Activated naive CD4-positive, alpha-beta T cell treated with anti-CD3 and anti-CD28 coated beads, Interleukin-2, amount 50 U/mL, for 24 hours (primary cell): ENCODE results near the gene GNAS.

Experiments used
- H3K27ac Mint-ChIP-seq: one replicate; pipeline ENCODE4 v1.8.0; 2021; ENCODE audit warnings: mild to moderate bottlenecking, mixed read lengths
- H3K27me3 Mint-ChIP-seq: one replicate; pipeline ENCODE4 v1.8.0; 2021; ENCODE audit warnings: mixed read lengths
- H3K36me3 Mint-ChIP-seq: one replicate; pipeline ENCODE4 v1.8.0; 2021; ENCODE audit warnings: mixed read lengths
- H3K4me1 Mint-ChIP-seq: one replicate; pipeline ENCODE4 v1.8.0; 2021; ENCODE audit warnings: mixed read lengths
- H3K4me3 Mint-ChIP-seq: one replicate; pipeline ENCODE4 v1.8.0; 2021; ENCODE audit warnings: mild to moderate bottlenecking, mixed read lengths
- H3K9me3 Mint-ChIP-seq: one replicate; pipeline ENCODE4 v1.8.0; 2021; ENCODE audit warnings: mixed read lengths

GNAS gene

GRCh38 chr20:58907320-58908137 is 55.0 kb downstream of the GNAS start:
- H3K9me3 Mint-ChIP-seq = no peaks in the 10 kb centered on the region
- H3K4me1 Mint-ChIP-seq = peaks cover 51% of the 10 kb centered on the region
- H3K4me3 Mint-ChIP-seq = peak overlapping the region; percentile 58
- peaks cover 36% of the 10 kb centered on the region for H3K36me3 Mint-ChIP-seq
- peak overlapping the region; percentile 69 for H3K27ac Mint-ChIP-seq
- no peaks in the 10 kb centered on the region for H3K27me3 Mint-ChIP-seq

GRCh38 chr20:58908221-58908620 is 55.7 kb downstream of the GNAS start:
- H3K36me3 Mint-ChIP-seq = peaks cover 35% of the 10 kb centered on the region
- peaks cover 47% of the 10 kb centered on the region for H3K4me1 Mint-ChIP-seq
- H3K9me3 Mint-ChIP-seq = no peaks in the 10 kb centered on the region

GRCh38 chr20:58908941-58909340 is 56.4 kb downstream of the GNAS start:
- Mint-ChIP-seq H3K27me3 (no peaks in the 10 kb centered on the region), H3K27ac (peak overlapping the region; percentile 35), H3K4me1 (peaks cover 42% of the 10 kb centered on the region), H3K9me3 (no peaks in the 10 kb centered on the region), H3K4me3 (no peak overlapping the region), H3K36me3 (peaks cover 30% of the 10 kb centered on the region)

More at GRCh38 chr20:58908221-58908620, 55.7 kb downstream of the GNAS start:
- Mint-ChIP-seq H3K27me3 (no peaks in the 10 kb centered on the region), H3K4me3 (peak overlapping the region; percentile 58), H3K27ac (peak overlapping the region; percentile 69)

- H3K27me3 Mint-ChIP-seq = no peaks in the 10 kb centered on the region
- no peaks in the 10 kb centered on the region for H3K9me3 Mint-ChIP-seq
- peaks cover 42% of the 10 kb centered on the region for H3K4me1 Mint-ChIP-seq
- no peak overlapping the region for H3K27ac Mint-ChIP-seq
- H3K36me3 Mint-ChIP-seq = peaks cover 29% of the 10 kb centered on the region
- no peak overlapping the region for H3K4me3 Mint-ChIP-seq
These were observed 57.1 kb downstream of the GNAS start for GRCh38 chr20:58909585-58909984.

- Mint-ChIP-seq H3K4me1 (peaks cover 34% of the 10 kb centered on the region), H3K9me3 (no peaks in the 10 kb centered on the region)
These were observed 58.0 kb downstream of the GNAS start for GRCh38 chr20:58910473-58910872.

GRCh38 chr20:58911309-58911708 is 58.8 kb downstream of the GNAS start:
- no peak overlapping the region for H3K4me3 Mint-ChIP-seq
- no peaks in the 10 kb centered on the region for H3K27me3 Mint-ChIP-seq
- peaks cover 26% of the 10 kb centered on the region for H3K4me1 Mint-ChIP-seq
- no peak overlapping the region for H3K27ac Mint-ChIP-seq
- no peaks in the 10 kb centered on the region for H3K9me3 Mint-ChIP-seq
- H3K36me3 Mint-ChIP-seq = peaks cover 19% of the 10 kb centered on the region

More at GRCh38 chr20:58910473-58910872, 58.0 kb downstream of the GNAS start:
- Mint-ChIP-seq H3K36me3 (peaks cover 23% of the 10 kb centered on the region), H3K27ac (no peak overlapping the region), H3K4me3 (no peak overlapping the region), H3K27me3 (no peaks in the 10 kb centered on the region)

- Mint-ChIP-seq H3K36me3 (peaks cover 19% of the 10 kb centered on the region), H3K27ac (peak overlapping the region; percentile 20), H3K4me1 (peaks cover 19% of the 10 kb centered on the region), H3K9me3 (no peaks in the 10 kb centered on the region), H3K4me3 (no peak overlapping the region), H3K27me3 (no peaks in the 10 kb centered on the region)
These were observed 59.5 kb downstream of the GNAS start for GRCh38 chr20:58911970-58912369.

GRCh38 chr20:58913079-58913478 is 60.6 kb downstream of the GNAS start:
- H3K4me3 Mint-ChIP-seq = no peak overlapping the region
- no peaks in the 10 kb centered on the region for H3K9me3 Mint-ChIP-seq
- H3K27ac Mint-ChIP-seq = no peak overlapping the region
- H3K36me3 Mint-ChIP-seq = peaks cover 15% of the 10 kb centered on the region
- no peaks in the 10 kb centered on the region for H3K27me3 Mint-ChIP-seq
- peaks cover 8% of the 10 kb centered on the region for H3K4me1 Mint-ChIP-seq

- H3K4me3 Mint-ChIP-seq = no peak overlapping the region
- H3K36me3 Mint-ChIP-seq = no peaks in the 10 kb centered on the region
- no peaks in the 10 kb centered on the region for H3K27me3 Mint-ChIP-seq
- no peak overlapping the region for H3K27ac Mint-ChIP-seq
- no peaks in the 10 kb centered on the region for H3K9me3 Mint-ChIP-seq
- no peaks in the 10 kb centered on the region for H3K4me1 Mint-ChIP-seq
These were observed 66.1 kb downstream of the GNAS start for GRCh38 chr20:58918621-58919020.

GRCh38 chr20:58921564-58921963 is 69.0 kb downstream of the GNAS start:
- Mint-ChIP-seq H3K4me1 (no peaks in the 10 kb centered on the region), H3K27ac (no peak overlapping the region), H3K27me3 (no peaks in the 10 kb centered on the region), H3K4me3 (no peak overlapping the region), H3K9me3 (no peaks in the 10 kb centered on the region), H3K36me3 (no peaks in the 10 kb centered on the region)

GRCh38 chr20:58922036-58922435 is 69.5 kb downstream of the GNAS start:
- no peak overlapping the region for H3K4me3 Mint-ChIP-seq
- no peaks in the 10 kb centered on the region for H3K9me3 Mint-ChIP-seq
- no peaks in the 10 kb centered on the region for H3K4me1 Mint-ChIP-seq
- no peaks in the 10 kb centered on the region for H3K36me3 Mint-ChIP-seq
- H3K27me3 Mint-ChIP-seq = no peaks in the 10 kb centered on the region
- no peak overlapping the region for H3K27ac Mint-ChIP-seq

GRCh38 chr20:58923117-58923712 is 70.7 kb downstream of the GNAS start:
- Mint-ChIP-seq H3K9me3 (no peaks in the 10 kb centered on the region), H3K36me3 (no peaks in the 10 kb centered on the region), H3K27me3 (peaks cover 1% of the 10 kb centered on the region), H3K4me1 (no peaks in the 10 kb centered on the region), H3K27ac (no peak overlapping the region), H3K4me3 (no peak overlapping the region)

- H3K27me3 Mint-ChIP-seq = peaks cover 5% of the 10 kb centered on the region
- H3K4me1 Mint-ChIP-seq = no peaks in the 10 kb centered on the region
- H3K9me3 Mint-ChIP-seq = no peaks in the 10 kb centered on the region
- H3K4me3 Mint-ChIP-seq = no peak overlapping the region
- H3K27ac Mint-ChIP-seq = no peak overlapping the region
- H3K36me3 Mint-ChIP-seq = no peaks in the 10 kb centered on the region
These were observed 74.4 kb downstream of the GNAS start for GRCh38 chr20:58926802-58927489.

GRCh38 chr20:58927490-58928061 is 75.1 kb downstream of the GNAS start:
- Mint-ChIP-seq H3K4me1 (no peaks in the 10 kb centered on the region), H3K27ac (no peak overlapping the region), H3K27me3 (peaks cover 9% of the 10 kb centered on the region), H3K9me3 (no peaks in the 10 kb centered on the region), H3K4me3 (no peak overlapping the region), H3K36me3 (no peaks in the 10 kb centered on the region)

- Mint-ChIP-seq H3K4me1 (no peaks in the 10 kb centered on the region), H3K4me3 (no peak overlapping the region), H3K27ac (no peak overlapping the region), H3K9me3 (no peaks in the 10 kb centered on the region), H3K27me3 (peaks cover 10% of the 10 kb centered on the region), H3K36me3 (no peaks in the 10 kb centered on the region)
These were observed 78.0 kb downstream of the GNAS start for GRCh38 chr20:58930496-58930895.

- no peak overlapping the region for H3K27ac Mint-ChIP-seq
- no peaks in the 10 kb centered on the region for H3K4me1 Mint-ChIP-seq
- H3K4me3 Mint-ChIP-seq = no peak overlapping the region
- peaks cover 13% of the 10 kb centered on the region for H3K27me3 Mint-ChIP-seq
- no peaks in the 10 kb centered on the region for H3K36me3 Mint-ChIP-seq
- H3K9me3 Mint-ChIP-seq = no peaks in the 10 kb centered on the region
These were observed 79.7 kb downstream of the GNAS start for GRCh38 chr20:58932170-58932569.
